HepG2 (cell line): ENCODE measurements around the gene VAC14. TPM values are rescaled to one million over a fixed set of nuclear protein-coding genes. Genes with fewer than 3 reads are reported as not detected.
A peak's percentile ranks its signal among the peaks of the same experiment; 100 is the strongest.

Experiments
- EEA1 ChIP-seq: sonication (generic); formaldehyde crosslinking; IDR thresholded peaks from 2 replicates; pipeline ENCODE4 v1.5.1; 2020; ENCODE audit warnings: mild to moderate bottlenecking, missing genetic modification reagents, borderline replicate concordance
- ELF4 ChIP-seq: sonication (generic); formaldehyde crosslinking; IDR thresholded peaks from 2 replicates; pipeline ENCODE4 v1.5.0; 2020; ENCODE audit warnings: missing genetic modification reagents, mild to moderate bottlenecking, moderate library complexity, borderline replicate concordance
- HNRNPK ChIP-seq: fragments of 200-400 bp; formaldehyde crosslinking; IDR thresholded peaks from 2 replicates; pipeline ENCODE4 v1.6.1; 2018; ENCODE audit warnings: low read length, low read depth, moderate library complexity, mild to moderate bottlenecking; ENCODE audit not compliant: poor library complexity, severe bottlenecking
- ISX ChIP-seq: sonication (generic); formaldehyde crosslinking; conservative IDR thresholded peaks from 2 replicates; pipeline ENCODE4 v1.5.0; 2020; ENCODE audit warnings: missing genetic modification reagents
- KLF16 ChIP-seq, 2 experiments: sonication (generic) in 1 of 2; formaldehyde crosslinking in 1 of 2; IDR thresholded peaks; 2 replicates each; pipeline versions ENCODE4 v1.6.1 to v1.8.0; 2016 to 2023; ENCODE audit warnings: missing genetic modification reagents in 2 of 2, missing compliant biosample characterization in 1 of 2
- MED1 ChIP-seq: sonication (generic); formaldehyde crosslinking; IDR thresholded peaks from 2 replicates; pipeline ENCODE4 v1.4.0; 2020; ENCODE audit warnings: missing genetic modification reagents
- TARDBP ChIP-seq: sonication (generic); formaldehyde crosslinking; IDR thresholded peaks from 2 replicates; pipeline ENCODE4 v1.8.0; 2022; ENCODE audit warnings: mild to moderate bottlenecking, missing genetic modification reagents
- ZKSCAN8 ChIP-seq: IDR thresholded peaks from 2 replicates; pipeline ENCODE4 v1.6.1; 2016; ENCODE audit warnings: borderline replicate concordance, missing genetic modification reagents, missing compliant biosample characterization
- ZNF24 ChIP-seq: fragments of 450-650 bp; IDR thresholded peaks from 2 replicates; pipeline ENCODE4 v1.6.1; 2017; ENCODE audit warnings: antibody characterized with exemption, mild to moderate bottlenecking
- ZNF329 ChIP-seq: sonication (generic); formaldehyde crosslinking; IDR thresholded peaks from 2 replicates; pipeline ENCODE4 v1.9.0; 2021; ENCODE audit warnings: low read depth, mild to moderate bottlenecking, missing genetic modification reagents
- ZNF451 ChIP-seq: sonication (generic); formaldehyde crosslinking; IDR thresholded peaks from 2 replicates; pipeline ENCODE4 v1.5.0; 2020; ENCODE audit warnings: mild to moderate bottlenecking, missing genetic modification reagents
- ZNF562 ChIP-seq: sonication (generic); formaldehyde crosslinking; IDR thresholded peaks from 2 replicates; pipeline ENCODE4 v1.8.0; 2022; ENCODE audit warnings: missing genetic modification reagents, borderline replicate concordance
- ZNF563 ChIP-seq: sonication (generic); formaldehyde crosslinking; IDR thresholded peaks from 2 replicates; pipeline ENCODE4 v1.8.0; 2022; ENCODE audit warnings: mild to moderate bottlenecking, moderate library complexity, missing genetic modification reagents
- ZNF7 ChIP-seq: IDR thresholded peaks from 2 replicates; pipeline ENCODE4 v1.6.1; 2016; ENCODE audit warnings: missing biosample characterization, missing genetic modification reagents
- ZNF747 ChIP-seq: sonication (generic); formaldehyde crosslinking; IDR thresholded peaks from 2 replicates; pipeline ENCODE4 v1.8.1; 2023; ENCODE audit warnings: missing genetic modification reagents, mild to moderate bottlenecking, borderline replicate concordance
- ZNF780A ChIP-seq: sonication (generic); formaldehyde crosslinking; IDR thresholded peaks from 2 replicates; pipeline ENCODE4 v1.8.0; 2022; ENCODE audit warnings: mild to moderate bottlenecking, missing genetic modification reagents, moderate library complexity
- ZNF891 ChIP-seq: sonication (generic); formaldehyde crosslinking; IDR thresholded peaks from 2 replicates; pipeline ENCODE4 v1.5.0; 2020; ENCODE audit warnings: mild to moderate bottlenecking, missing genetic modification reagents
- polyA plus RNA-seq, 8 experiments: library from polyadenylated mRNA; depleted of rRNA in 3 of 8; stranded (reverse) in 7 of 8; unstranded in 1 of 8; fragments of >200 nt; fragmentation: Illumina TruSeq in 4 of 8; extraction: Trizol in 4 of 8; gene quantifications; 2 replicates each; pipeline versions ENCODE4 v1.2.1 to v1.2.3, GENCODE V29; 2011 to 2016; ENCODE audit warnings: low read depth in 4 of 8, missing spikeins in 1 of 8, mixed read lengths in 1 of 8; ENCODE audit not compliant: insufficient read depth in 1 of 8
- total RNA-seq, 5 experiments: library from RNA; depleted of rRNA; stranded (reverse); fragments of >200 nt; fragmentation: Illumina TruSeq; extraction: Trizol; gene quantifications; 2 replicates each; pipeline ENCODE4 v1.2.3, GENCODE V29; 2016; ENCODE audit warnings: low read depth in 1 of 5
- TF ChIP-seq, protein P1 (sequence below), 2 experiments: sonication (generic) in 1 of 2; formaldehyde crosslinking in 1 of 2; IDR thresholded peaks; 2 replicates each; pipeline versions ENCODE4 v1.4.0 to v1.6.1; 2018 to 2020; ENCODE audit warnings: missing genetic modification reagents in 2 of 2, borderline replicate concordance in 1 of 2, low read depth in 1 of 2, mild to moderate bottlenecking in 1 of 2, missing biosample characterization in 1 of 2
- TF ChIP-seq, protein P2 (sequence below): sonication (generic); formaldehyde crosslinking; IDR thresholded peaks from 2 replicates; pipeline ENCODE4 v1.8.1; 2023; ENCODE audit warnings: mild to moderate bottlenecking, inconsistent platforms, moderate library complexity, missing genetic modification reagents, borderline replicate concordance
- TF ChIP-seq, protein P3 (sequence below): sonication (generic); formaldehyde crosslinking; IDR thresholded peaks from 2 replicates; pipeline ENCODE4 v1.5.0; 2020; ENCODE audit warnings: missing genetic modification reagents, mild to moderate bottlenecking, borderline replicate concordance
- TF ChIP-seq, protein P4 (sequence below): sonication (generic); formaldehyde crosslinking; IDR thresholded peaks from 2 replicates; pipeline ENCODE4 v1.5.0; 2020; ENCODE audit warnings: missing genetic modification reagents

Gene VAC14
- total and polyA plus RNA-seq, 2 of the 13 experiments (the other 11 are each of a cell fraction or from before 2014, with no cell fraction given): 23.5 to 24.6 TPM

DNA sequence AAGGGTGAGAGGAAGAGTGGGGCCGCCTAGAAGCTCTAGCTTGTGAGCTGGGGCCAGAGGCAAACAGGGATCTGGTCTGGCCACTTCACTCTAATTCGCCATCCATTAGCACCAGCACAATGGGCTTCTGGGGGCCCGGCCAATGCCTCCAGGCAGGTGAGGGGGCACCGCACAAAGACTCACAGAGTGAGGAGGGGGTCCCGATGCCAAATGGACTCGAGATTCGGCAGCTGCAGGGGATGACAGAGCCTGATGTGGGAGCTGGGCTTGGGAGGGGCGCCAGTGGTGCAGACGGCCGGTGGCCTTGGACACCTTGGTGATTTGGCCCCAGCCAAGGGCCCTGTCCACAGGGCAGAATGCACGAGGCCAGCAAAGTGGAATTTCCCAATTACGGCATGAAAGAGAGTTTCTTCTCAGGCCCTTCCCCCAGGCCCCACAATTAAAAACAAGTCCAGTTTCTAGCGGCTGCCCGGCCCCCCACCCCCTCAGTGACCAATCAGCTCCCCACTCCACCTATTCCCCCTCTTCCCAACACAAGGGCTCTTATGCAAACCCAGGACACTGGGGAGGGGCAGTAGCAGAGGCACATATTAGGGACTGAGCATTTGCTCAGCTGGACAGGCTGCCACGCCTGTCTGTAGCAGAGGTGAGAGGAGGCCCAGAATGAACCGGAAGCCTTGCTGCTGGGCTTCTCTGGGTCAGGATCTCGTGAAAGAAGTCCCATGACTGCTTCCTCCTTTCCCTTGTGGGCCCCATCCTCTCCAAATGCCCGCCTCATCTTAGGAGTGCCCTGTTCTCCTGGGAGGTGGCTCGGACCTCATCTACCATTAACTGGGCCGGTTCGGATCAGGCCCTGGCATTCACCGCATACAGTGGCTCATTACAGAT lies 75.7 kb downstream of the VAC14 start (continued):
- TF ChIP-seq, protein P1, sequence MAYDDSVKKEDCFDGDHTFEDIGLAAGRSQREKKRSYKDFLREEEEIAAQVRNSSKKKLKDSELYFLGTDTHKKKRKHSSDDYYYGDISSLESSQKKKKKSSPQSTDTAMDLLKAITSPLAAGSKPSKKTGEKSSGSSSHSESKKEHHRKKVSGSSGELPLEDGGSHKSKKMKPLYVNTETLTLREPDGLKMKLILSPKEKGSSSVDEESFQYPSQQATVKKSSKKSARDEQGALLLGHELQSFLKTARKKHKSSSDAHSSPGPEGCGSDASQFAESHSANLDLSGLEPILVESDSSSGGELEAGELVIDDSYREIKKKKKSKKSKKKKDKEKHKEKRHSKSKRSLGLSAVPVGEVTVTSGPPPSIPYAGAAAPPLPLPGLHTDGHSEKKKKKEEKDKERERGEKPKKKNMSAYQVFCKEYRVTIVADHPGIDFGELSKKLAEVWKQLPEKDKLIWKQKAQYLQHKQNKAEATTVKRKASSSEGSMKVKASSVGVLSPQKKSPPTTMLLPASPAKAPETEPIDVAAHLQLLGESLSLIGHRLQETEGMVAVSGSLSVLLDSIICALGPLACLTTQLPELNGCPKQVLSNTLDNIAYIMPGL (CRISPR knock-in tag; IDR thresholded peaks at IDR 0.05; ENCODE audit: borderline replicate concordance in 1 of 2, low read depth in 1 of 2): peak in 1 of 2 experiments; percentile 34; a peak in 3 of 4 replicates
- TF ChIP-seq ISX (CRISPR knock-in tag) (peak; percentile 12; the same call in 1 of the 2 replicates), EEA1 (peak; percentile 84; the same call in 1 of the 2 replicates), HNRNPK (peak; percentile 54), TARDBP (peak; percentile 99), KLF16 (CRISPR knock-in tag; IDR thresholded peaks at IDR 0.05) (peak in 1 of 2 experiments; percentile 93; a peak in 2 of 4 replicates), ZNF562 (CRISPR knock-in tag) (no peak), ZNF24 (no peak), ZNF891 (no peak), ZNF780A (peak; percentile 8), ZNF747 (CRISPR knock-in tag) (peak; percentile 83), ZNF7 (0 out of 2 replicates have a peak, but pooled peaks have one; percentile 1), MED1 (CRISPR knock-in tag) (peak; percentile 85), ZNF451 (CRISPR knock-in tag) (peak; percentile 3; the same call in 1 of the 2 replicates), ZNF563 (CRISPR knock-in tag) (peak; percentile 64), ZKSCAN8 (peak; percentile 91), ELF4 (CRISPR knock-in tag) (peak; percentile 85), ZNF329 (CRISPR knock-in tag) (peak; percentile 65; the same call in 1 of the 2 replicates)
- TF ChIP-seq, protein P2, sequence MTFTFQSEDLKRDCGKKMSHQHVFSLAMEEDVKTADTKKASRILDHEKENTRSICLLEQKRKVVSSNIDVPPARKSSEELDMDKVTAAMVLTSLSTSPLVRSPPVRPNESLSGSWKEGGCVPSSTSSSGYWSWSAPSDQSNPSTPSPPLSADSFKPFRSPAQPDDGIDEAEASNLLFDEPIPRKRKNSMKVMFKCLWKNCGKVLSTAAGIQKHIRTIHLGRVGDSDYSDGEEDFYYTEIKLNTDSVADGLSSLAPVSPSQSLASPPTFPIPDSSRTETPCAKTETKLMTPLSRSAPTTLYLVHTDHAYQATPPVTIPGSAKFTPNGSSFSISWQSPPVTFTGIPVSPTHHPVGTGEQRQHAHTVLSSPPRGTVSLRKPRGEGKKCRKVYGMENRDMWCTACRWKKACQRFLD (CRISPR knock-in tag): 0 out of 2 replicates have a peak, but pooled peaks have one; percentile 32
- TF ChIP-seq, protein P3, sequence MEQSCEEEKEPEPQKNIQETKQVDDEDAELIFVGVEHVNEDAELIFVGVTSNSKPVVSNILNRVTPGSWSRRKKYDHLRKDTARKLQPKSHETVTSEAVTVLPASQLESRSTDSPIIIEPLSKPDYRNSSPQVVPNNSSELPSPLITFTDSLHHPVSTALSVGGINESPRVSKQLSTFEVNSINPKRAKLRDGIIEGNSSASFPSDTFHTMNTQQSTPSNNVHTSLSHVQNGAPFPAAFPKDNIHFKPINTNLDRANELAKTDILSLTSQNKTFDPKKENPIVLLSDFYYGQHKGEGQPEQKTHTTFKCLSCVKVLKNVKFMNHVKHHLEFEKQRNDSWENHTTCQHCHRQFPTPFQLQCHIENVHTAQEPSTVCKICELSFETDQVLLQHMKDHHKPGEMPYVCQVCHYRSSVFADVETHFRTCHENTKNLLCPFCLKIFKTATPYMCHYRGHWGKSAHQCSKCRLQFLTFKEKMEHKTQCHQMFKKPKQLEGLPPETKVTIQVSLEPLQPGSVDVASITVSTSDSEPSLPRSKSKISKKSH (CRISPR knock-in tag): no peak; the same call in 1 of the 2 replicates
- TF ChIP-seq, protein P4, sequence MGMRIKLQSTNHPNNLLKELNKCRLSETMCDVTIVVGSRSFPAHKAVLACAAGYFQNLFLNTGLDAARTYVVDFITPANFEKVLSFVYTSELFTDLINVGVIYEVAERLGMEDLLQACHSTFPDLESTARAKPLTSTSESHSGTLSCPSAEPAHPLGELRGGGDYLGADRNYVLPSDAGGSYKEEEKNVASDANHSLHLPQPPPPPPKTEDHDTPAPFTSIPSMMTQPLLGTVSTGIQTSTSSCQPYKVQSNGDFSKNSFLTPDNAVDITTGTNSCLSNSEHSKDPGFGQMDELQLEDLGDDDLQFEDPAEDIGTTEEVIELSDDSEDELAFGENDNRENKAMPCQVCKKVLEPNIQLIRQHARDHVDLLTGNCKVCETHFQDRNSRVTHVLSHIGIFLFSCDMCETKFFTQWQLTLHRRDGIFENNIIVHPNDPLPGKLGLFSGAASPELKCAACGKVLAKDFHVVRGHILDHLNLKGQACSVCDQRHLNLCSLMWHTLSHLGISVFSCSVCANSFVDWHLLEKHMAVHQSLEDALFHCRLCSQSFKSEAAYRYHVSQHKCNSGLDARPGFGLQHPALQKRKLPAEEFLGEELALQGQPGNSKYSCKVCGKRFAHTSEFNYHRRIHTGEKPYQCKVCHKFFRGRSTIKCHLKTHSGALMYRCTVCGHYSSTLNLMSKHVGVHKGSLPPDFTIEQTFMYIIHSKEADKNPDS: no peak
